HG02798 (cell line): Measurements from ENCODE around the gene PCNX1.

Source experiments
- ATAC-seq: cut with Tn5 transposase; IDR thresholded peaks from one replicate; pipeline ENCODE4 v1.9.1; 2021; ENCODE audit warnings: mild to moderate bottlenecking; ENCODE audit not compliant: unreplicated experiment, poor library complexity

Gene PCNX1

GRCh38 chr14:70887737-70888499 is 19.3 kb upstream of the PCNX1 start:
- ATAC-seq: no peak

GRCh38 chr14:70888681-70889175 is 18.5 kb upstream of the PCNX1 start:
- no peak for ATAC-seq

DNA sequence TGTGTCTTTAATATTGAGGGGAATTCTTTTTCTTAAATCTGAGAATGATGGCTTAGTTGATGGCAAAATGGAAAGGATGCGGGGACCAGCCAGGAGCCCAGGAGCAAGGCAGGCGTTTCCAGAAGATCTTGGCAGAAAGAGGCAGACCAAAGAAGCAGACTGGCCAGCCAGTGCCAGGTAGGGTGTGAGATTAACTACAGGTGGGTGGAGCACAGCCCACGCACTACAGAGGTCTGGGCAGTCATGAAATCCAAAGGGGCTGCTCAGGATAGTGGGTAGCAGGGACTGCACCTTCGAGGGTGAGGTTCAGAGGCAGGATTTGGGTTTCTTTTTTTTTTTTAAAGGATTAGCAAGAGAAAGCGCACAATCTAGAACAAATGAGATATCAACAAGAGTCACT is 17.7 kb upstream of the PCNX1 start:
- no peak for ATAC-seq

- no peak for ATAC-seq
These were observed 16.2 kb upstream of the PCNX1 start for GRCh38 chr14:70890826-70891659.

GRCh38 chr14:70891737-70892136 is 15.5 kb upstream of the PCNX1 start:
- ATAC-seq: no peak

GRCh38 chr14:70893062-70893845 is 14.0 kb upstream of the PCNX1 start:
- ATAC-seq: no peak

- ATAC-seq: no peak
These were observed 13.4 kb upstream of the PCNX1 start for GRCh38 chr14:70893858-70894291.

DNA sequence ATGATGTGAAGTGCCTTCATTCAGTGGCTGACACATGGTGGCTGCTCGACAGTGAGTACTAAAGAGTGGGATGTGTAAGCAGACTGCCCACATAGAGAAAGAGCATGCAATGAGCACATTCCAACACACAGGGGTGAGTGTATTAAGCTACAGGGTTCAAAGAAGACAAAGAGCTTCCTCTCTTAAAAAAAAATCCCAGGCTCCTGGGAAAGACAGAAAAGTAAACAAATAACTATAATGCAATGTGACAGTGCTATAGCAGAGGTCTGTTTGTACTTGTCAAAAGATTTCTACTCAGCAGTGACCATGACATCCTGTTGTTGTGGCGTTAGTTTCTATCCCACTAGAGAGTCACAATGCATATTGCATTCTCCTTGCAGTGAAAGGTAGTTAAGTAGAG is 12.4 kb upstream of the PCNX1 start:
- no peak for ATAC-seq

DNA sequence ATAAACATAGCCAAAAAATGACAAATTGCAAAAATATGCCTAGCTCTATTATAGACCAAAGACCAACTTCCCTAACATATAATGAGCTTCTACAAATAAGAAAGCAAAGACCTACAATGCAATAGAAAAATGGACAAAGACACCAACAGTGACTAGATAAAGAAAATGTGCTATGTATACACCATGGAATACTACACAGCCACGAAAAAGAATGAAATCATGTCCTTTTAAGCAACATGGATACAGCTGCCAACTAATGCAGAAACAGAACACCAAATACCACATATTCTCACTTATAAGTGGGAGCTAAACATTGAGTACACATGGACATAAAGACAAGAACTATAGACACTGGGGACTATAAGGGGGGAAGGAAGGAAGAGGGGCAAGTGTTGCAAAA is 10.9 kb upstream of the PCNX1 start:
- ATAC-seq: no peak

GRCh38 chr14:70896981-70897380 is 10.3 kb upstream of the PCNX1 start:
- no peak for ATAC-seq

- ATAC-seq: no peak
These were observed 9.8 kb upstream of the PCNX1 start for GRCh38 chr14:70897464-70897863.

GRCh38 chr14:70898111-70898745 is 9.0 kb upstream of the PCNX1 start:
- ATAC-seq: no peak

- no peak for ATAC-seq
These were observed 6.0 kb upstream of the PCNX1 start for GRCh38 chr14:70901269-70901668.

DNA sequence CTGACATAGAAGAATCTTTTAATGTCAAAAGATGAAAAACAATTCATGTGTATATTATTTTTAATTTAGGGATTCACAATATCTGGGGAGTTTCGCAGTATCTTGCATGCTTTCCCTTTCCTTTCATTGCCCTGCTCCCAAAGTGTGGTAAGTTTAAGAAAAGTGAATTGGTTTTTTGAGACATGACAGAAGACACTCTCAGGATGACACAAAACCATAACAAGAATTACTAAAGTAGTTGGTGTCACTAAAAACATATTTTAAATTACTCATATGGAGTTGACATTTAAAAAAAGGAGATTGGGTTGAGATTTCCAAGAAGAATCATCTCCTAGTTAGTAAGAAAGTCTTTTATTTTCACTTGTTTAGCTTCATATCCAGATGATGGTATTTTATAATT is 5.1 kb upstream of the PCNX1 start:
- ATAC-seq: no peak

DNA sequence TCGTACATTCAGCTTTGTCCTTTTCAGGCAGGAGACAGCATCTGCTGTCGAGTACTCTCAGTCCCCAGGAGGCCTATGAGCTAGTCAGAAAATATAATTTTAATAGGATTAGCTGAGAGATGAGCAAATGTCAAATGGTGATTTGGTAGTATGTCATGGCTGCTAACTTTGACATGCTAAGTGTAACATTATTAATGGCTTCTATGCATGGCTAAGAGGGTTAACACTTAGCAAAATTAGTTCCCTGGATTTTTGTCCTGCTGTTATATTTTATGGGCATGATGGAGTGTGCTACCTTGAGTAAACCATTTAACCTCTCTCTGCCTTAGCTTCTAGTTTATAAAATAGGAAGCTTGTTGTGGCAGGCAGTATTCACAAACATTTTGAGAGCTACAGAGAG is 2.9 kb upstream of the PCNX1 start:
- no peak for ATAC-seq

DNA sequence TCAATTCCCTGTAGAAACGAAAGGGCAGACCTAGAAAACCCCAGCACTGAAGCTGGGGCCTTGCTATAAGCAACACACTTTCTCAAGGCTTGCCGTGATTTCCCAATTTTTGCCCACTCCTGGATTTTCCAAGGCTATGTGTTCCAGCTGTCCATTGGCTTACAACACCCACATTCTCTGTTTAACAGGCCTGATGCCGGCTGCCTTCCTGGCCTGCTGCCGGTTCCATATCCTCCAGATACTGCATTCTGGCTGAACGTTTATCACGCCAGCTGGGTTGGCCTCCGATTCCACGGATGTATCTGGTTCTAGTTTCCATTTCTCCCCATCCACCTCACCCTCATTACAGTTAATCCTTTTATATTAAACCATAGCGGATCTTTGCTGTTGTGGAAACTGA is 2.0 kb upstream of the PCNX1 start:
- no peak for ATAC-seq

DNA sequence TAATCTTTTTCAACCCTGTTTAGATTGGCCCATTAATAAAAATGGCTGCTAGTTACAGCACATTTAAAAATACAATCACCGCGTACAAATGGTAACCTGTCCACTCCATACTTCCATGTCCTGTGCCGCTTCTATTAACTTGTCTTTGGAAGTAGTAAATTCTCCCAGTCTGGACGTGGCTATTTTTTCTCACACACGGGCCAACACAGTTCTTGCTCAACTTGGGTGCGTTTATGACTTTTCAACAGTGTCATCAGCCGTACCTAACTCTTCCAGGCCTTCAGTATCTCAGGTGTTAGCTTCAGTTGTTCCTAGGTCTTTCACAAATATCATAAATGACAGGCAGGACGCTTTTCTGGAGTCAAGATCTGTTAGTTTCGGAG is 475 bp upstream of the PCNX1 start:
- no peak for ATAC-seq

- ATAC-seq: peak; percentile 22
These were observed 1.0 kb downstream of the PCNX1 start for GRCh38 chr14:70907996-70908934.

- ATAC-seq: no peak
These were observed 1.8 kb downstream of the PCNX1 start for GRCh38 chr14:70908935-70909641.
